ENCODE measurements around the gene UAP1L1. TPM values are rescaled to one million over a fixed set of nuclear protein-coding genes. Genes with fewer than 3 reads are reported as not detected.

The UAP1L1 gene, protein sequence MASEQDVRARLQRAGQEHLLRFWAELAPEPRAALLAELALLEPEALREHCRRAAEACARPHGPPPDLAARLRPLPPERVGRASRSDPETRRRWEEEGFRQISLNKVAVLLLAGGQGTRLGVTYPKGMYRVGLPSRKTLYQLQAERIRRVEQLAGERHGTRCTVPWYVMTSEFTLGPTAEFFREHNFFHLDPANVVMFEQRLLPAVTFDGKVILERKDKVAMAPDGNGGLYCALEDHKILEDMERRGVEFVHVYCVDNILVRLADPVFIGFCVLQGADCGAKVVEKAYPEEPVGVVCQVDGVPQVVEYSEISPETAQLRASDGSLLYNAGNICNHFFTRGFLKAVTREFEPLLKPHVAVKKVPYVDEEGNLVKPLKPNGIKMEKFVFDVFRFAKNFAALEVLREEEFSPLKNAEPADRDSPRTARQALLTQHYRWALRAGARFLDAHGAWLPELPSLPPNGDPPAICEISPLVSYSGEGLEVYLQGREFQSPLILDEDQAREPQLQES
- total RNA-seq = 1 to 10 TPM; 3.6 to 5.8 (median 5.0) TPM

DNA sequence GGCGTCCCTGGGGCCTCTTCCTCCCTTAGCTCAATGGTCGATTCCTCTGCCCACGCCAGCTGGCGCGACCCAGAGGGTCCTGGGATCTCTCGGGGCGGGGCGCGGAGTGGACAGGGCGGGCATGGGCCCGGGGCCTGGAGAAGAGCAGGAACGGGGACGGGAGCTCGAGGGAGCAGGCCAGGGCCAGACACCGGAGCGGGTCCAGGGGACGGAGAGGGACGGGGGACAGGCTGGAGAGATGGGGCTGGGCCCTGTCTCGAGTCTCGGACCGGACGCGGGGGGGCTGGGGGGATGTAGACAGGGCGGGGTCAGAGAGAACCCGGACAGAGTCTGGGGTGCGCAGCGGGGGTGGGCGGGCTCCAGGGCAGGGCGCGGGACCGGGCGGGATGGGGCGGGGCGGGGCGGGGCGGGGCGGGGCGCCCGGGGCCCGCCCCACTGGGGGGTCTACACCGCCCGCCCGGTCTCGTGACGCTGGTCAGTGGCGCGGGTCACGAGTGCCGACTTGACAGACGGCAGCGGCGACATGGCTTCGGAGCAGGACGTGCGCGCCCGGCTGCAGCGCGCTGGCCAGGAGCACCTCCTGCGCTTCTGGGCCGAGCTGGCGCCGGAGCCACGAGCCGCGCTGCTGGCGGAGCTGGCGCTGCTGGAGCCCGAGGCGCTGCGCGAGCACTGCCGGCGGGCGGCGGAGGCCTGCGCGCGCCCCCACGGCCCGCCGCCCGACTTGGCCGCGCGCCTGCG is at the start of gene UAP1L1:
TSS of gene UAP1L1 (plus strand) at position 508 of the 738 bp plus-strand sequence. CDS start at position 524, 16 bp downstream.
- H3K4me3 ChIP-seq = peak within 1 kb of the TSS; percentile 60 to 71 (median 64)
- H3K27ac ChIP-seq (replicated peaks in 1 of 4) = peak within 1 kb of the TSS; percentile 50 to 74 (median 63)
- DNase-seq (ENCODE audit: extremely low spot score) = peak; percentile 94
- WGBS = 0% methylated on average over 20 of the region's 87 CpGs
- intact Hi-C loops (cut with DNase I) = no loop called here
- no peak for TF ChIP-seq POLR2A (IDR thresholded peaks at IDR 0.05; ENCODE audit: low read depth)
- TF ChIP-seq EP300 (IDR thresholded peaks at IDR 0.05) = no peak
- TF ChIP-seq, protein P1, sequence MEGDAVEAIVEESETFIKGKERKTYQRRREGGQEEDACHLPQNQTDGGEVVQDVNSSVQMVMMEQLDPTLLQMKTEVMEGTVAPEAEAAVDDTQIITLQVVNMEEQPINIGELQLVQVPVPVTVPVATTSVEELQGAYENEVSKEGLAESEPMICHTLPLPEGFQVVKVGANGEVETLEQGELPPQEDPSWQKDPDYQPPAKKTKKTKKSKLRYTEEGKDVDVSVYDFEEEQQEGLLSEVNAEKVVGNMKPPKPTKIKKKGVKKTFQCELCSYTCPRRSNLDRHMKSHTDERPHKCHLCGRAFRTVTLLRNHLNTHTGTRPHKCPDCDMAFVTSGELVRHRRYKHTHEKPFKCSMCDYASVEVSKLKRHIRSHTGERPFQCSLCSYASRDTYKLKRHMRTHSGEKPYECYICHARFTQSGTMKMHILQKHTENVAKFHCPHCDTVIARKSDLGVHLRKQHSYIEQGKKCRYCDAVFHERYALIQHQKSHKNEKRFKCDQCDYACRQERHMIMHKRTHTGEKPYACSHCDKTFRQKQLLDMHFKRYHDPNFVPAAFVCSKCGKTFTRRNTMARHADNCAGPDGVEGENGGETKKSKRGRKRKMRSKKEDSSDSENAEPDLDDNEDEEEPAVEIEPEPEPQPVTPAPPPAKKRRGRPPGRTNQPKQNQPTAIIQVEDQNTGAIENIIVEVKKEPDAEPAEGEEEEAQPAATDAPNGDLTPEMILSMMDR (IDR thresholded peaks at IDR 0.05) = no peak
- peak; percentile 61 to 66 for TF ChIP-seq POLR2AphosphoS5 (IDR thresholded peaks at IDR 0.05)
- H3K4me1 ChIP-seq = peaks cover 10 to 34% (median 29%) of the 10 kb centered on the region in 4 donors
- peaks cover under 1 to 37% (median 35%) of the 10 kb centered on the region in 4 donors for H3K36me3 ChIP-seq
- H3K9me3 ChIP-seq = no peaks in the 10 kb centered on the region
- H3K27me3 ChIP-seq = peaks cover 0 to 15% (median 0%) of the 10 kb centered on the region in 4 donors

DNA sequence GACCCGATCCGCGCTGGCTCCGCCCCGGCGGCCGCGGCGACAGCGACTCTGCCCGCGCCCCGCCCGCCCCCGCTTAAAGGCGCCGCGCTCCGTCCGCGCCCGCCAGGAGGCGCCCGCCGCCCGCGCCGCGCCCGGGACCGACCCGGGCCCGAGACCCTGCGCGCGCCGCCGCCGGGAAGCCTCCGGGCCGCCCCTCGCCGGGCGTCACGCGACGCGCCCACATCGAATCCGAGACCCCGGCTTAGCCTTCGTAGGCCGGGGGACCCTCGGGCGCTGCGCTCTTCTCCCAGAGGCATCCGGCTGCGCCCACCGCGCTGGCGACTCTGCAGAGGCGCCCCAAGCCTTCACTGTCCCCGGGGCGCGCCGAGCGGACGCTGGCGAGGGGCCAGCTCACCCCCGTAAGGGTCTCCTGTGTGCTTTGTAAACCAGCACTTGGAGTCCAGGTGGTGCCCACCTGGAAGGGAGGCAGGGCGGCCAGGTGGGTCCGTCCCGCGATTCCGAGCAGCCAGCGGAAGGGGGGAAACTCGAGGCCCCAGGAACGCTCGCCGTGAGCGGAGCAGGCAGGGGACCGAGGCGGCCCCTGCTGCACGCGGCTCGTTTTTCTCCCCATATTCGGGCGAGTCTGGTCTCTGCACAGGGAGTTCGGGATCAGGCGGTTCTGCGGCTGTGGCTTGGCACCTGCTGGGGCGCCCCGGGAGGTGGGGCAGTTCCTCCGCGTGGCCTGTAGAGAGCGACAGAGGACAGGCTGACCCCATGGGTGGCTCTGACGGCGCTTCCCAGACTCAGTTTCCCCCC is 48.9 kb upstream of the UAP1L1 start:
- intact Hi-C loops (cut with DNase I) = no loop called here

DNA sequence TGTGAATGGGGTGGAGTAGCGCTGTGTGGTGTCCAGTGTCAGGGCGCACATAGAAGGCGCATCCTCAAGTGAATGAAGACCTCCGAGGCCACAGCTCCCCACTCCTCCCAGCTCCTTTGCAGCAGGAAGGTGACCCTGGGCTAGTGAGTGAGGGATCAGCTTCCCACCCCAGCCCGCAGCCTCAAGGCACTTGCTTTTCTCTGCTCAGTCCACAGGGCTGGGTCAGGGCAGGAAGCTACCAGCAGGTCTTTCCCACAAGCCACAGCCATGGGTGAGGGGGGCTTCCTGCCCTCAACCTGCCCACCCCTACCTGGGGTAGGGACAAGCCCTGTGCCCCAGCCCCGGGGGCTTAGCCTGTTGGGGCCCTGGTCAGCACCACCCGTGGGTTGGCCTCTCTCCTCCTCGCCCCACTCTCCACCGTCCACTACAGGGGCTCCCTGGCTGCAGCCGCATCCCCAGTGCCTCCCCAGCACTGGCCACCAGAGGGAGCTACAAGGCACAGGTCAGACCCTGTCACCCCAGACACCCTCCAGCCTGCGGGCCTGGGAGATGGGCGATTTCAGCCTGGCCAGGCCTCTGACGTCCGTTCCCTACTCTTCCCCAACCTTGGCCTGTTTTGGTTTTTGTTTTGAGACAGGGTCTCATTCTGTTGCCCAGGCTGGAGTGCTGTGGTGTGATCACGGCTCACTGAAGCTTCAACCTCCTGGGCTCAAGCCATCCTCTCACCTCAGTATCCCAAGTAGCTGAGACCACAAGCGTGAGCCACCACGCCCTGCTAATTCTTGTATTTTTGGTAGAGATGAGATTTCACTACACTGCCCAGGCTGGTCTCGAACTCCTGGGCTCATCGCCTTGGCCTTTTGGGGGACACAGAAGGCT is 48.0 kb upstream of the UAP1L1 start:
- peak overlapping the region; percentile 61 to 66 (median 62) for H3K4me3 ChIP-seq
- H3K27me3 ChIP-seq = peaks cover 0 to under 1% (median 0%) of the 10 kb centered on the region in 4 donors
- H3K9me3 ChIP-seq = no peaks in the 10 kb centered on the region
- TF ChIP-seq, protein P1 (IDR thresholded peaks at IDR 0.05) = peak in 2 of 3 experiments; percentile 82 to 84
- TF ChIP-seq POLR2A (IDR thresholded peaks at IDR 0.05; ENCODE audit: low read depth) (no peak), POLR2AphosphoS5 (IDR thresholded peaks at IDR 0.05) (peak in 1 of 2 donors; percentile 34)
- H3K36me3 ChIP-seq = no peaks in the 10 kb centered on the region
- H3K4me1 ChIP-seq = peaks cover 24 to 46% (median 41%) of the 10 kb centered on the region in 4 donors
- intact Hi-C loops (cut with DNase I) = no loop called here
- 28% methylated on average over 17 of the region's 19 CpGs for WGBS
- H3K27ac ChIP-seq (replicated peaks in 1 of 4) = peak overlapping the region in 2 of 4 donors; percentile 15 to 68
- DNase-seq (ENCODE audit: extremely low spot score) = no peak

More for the DNA sequence above, 48.9 kb upstream of the UAP1L1 start:
- no CpG with 5 or more reads among the region's 98 CpGs for WGBS
- peak overlapping the region; percentile 61 to 66 (median 62) for H3K4me3 ChIP-seq
- H3K27ac ChIP-seq (replicated peaks in 1 of 4) = peak overlapping the region in 3 of 4 donors; percentile 58 to 68 (median 59)
- TF ChIP-seq, protein P1 (IDR thresholded peaks at IDR 0.05) = peak in 2 of 3 experiments; percentile 18 to 26
- TF ChIP-seq EP300 (IDR thresholded peaks at IDR 0.05) = no peak
- H3K9me3 ChIP-seq = no peaks in the 10 kb centered on the region
- H3K4me1 ChIP-seq = peaks cover 24 to 46% (median 40%) of the 10 kb centered on the region in 4 donors
- DNase-seq (ENCODE audit: extremely low spot score) = no peak
- H3K36me3 ChIP-seq = peaks cover 0 to 5% (median 0%) of the 10 kb centered on the region in 4 donors
- no peaks in the 10 kb centered on the region for H3K27me3 ChIP-seq

Measured in esophagus muscularis mucosa (tissue), 4 donors.